ENCODE data around the gene TMEM143. TPM values are rescaled to one million over a fixed set of nuclear protein-coding genes. Genes with fewer than 3 reads are reported as not detected.

The TMEM143 gene
- total and polyA plus RNA-seq, 4 donors, result 4.1 to 12.3 (median 9.3) TPM

DNA sequence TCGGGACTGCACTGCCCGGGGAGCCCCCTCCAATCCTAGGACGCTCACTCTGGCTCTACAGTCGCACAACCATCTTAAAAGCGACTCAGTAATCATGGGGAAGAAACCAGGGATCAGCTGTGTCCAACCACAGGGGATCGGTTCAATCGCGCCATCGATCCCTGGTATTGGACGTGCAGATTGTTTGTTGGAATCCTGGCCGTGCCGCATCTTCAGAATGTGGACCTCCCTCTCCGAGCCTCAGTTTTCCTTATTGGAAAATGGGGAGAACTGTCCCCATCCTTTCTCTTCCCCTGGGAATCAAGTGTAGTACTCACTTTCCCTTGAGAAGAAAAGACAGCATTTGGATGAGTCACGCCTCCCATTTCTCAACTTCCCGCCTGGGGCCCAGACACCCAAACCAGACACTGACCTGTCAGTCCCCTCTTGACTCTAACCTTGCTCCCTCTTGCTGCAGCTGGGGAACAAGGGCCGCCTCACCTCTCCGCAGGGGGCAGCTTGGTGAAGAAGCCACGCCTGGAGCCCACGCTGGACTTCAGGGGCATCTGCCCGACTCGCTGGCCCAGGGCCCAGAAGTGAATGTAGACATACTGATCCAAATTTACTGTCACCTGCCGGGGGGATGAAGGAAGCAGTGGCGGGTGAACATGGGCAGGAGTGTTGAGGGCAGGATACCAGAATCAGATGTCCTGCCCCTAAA is 20.7 kb downstream of the TMEM143 start:
- no peak for ATAC-seq (ENCODE audit: insufficient read depth, low FRiP score)
- peaks cover 0 to 2% (median 0%) of the 10 kb centered on the region in 5 donors for H3K4me1 ChIP-seq (ENCODE audit: control insufficient read depth in 5 of 5, insufficient read depth in 5 of 5, low read length in 5 of 5)

DNA sequence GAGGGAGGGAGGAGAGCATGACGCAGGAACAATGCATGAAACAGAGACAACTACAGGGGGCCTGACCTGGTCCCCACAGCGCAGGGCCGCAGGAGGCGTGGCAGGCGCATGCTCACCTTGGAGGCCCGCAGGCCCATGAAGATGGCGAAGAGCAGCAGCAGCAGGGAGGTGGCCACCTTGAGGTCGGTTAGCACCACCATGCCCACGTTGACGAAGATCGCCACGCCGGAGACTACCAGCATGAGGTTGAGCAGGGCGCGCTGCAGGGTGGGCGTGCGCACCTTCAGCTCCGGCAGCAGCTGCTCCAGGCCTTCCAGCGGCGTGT is 21.4 kb downstream of the TMEM143 start:
- H3K36me3 ChIP-seq (ENCODE audit: control insufficient read depth in 4 of 4, insufficient read depth in 4 of 4, low read length in 4 of 4), result peaks cover 0 to 2% (median 0%) of the 10 kb centered on the region in 4 donors
- H3K27me3 ChIP-seq (ENCODE audit: control insufficient read depth in 3 of 3, insufficient read depth in 3 of 3, low read length in 2 of 3), result no peaks in the 10 kb centered on the region
- H3K4me3 ChIP-seq, result no peak overlapping the region
- WGBS, 2 donors, result 89 to 90% methylated on average over 19 to 20 of the region's 20 CpGs
- H3K9ac ChIP-seq (ENCODE audit: insufficient read depth in 1 of 2, low read length in 2 of 2), result no peak overlapping the region
- TF ChIP-seq, protein P1, sequence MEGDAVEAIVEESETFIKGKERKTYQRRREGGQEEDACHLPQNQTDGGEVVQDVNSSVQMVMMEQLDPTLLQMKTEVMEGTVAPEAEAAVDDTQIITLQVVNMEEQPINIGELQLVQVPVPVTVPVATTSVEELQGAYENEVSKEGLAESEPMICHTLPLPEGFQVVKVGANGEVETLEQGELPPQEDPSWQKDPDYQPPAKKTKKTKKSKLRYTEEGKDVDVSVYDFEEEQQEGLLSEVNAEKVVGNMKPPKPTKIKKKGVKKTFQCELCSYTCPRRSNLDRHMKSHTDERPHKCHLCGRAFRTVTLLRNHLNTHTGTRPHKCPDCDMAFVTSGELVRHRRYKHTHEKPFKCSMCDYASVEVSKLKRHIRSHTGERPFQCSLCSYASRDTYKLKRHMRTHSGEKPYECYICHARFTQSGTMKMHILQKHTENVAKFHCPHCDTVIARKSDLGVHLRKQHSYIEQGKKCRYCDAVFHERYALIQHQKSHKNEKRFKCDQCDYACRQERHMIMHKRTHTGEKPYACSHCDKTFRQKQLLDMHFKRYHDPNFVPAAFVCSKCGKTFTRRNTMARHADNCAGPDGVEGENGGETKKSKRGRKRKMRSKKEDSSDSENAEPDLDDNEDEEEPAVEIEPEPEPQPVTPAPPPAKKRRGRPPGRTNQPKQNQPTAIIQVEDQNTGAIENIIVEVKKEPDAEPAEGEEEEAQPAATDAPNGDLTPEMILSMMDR (IDR thresholded peaks at IDR 0.05; ENCODE audit: control extremely low read depth, extremely low read depth), result no peak
- no peaks in the 10 kb centered on the region for H3K9me3 ChIP-seq (ENCODE audit: control insufficient read depth in 4 of 4, insufficient read depth in 3 of 4, low read length in 3 of 4)
- DNase-seq (no peak), ATAC-seq (ENCODE audit: insufficient read depth, low FRiP score) (no peak)
- H3K4me1 ChIP-seq (ENCODE audit: control insufficient read depth in 5 of 5, insufficient read depth in 5 of 5, low read length in 5 of 5), result no peaks in the 10 kb centered on the region
- H3K27ac ChIP-seq (ENCODE audit: low read depth in 1 of 2, low read length in 1 of 2), result no peak overlapping the region

More for the DNA sequence above, 20.7 kb downstream of the TMEM143 start:
- TF ChIP-seq, protein P1 (IDR thresholded peaks at IDR 0.05; ENCODE audit: control extremely low read depth, extremely low read depth), result no peak
- DNase-seq, result no peak
- peaks cover 0 to 2% (median 0%) of the 10 kb centered on the region in 4 donors for H3K36me3 ChIP-seq (ENCODE audit: control insufficient read depth in 4 of 4, insufficient read depth in 4 of 4, low read length in 4 of 4)
- WGBS, 2 donors, result 92 to 97% methylated on average over 23 of the region's 23 CpGs
- H3K9me3 ChIP-seq (ENCODE audit: control insufficient read depth in 4 of 4, insufficient read depth in 3 of 4, low read length in 3 of 4), result no peaks in the 10 kb centered on the region
- H3K27ac ChIP-seq (ENCODE audit: low read depth in 1 of 2, low read length in 1 of 2), result no peak overlapping the region
- H3K4me3 ChIP-seq, result no peak overlapping the region
- H3K27me3 ChIP-seq (ENCODE audit: control insufficient read depth in 3 of 3, insufficient read depth in 3 of 3, low read length in 2 of 3), result no peaks in the 10 kb centered on the region
- H3K9ac ChIP-seq (ENCODE audit: insufficient read depth in 1 of 2, low read length in 2 of 2), result no peak overlapping the region

DNA sequence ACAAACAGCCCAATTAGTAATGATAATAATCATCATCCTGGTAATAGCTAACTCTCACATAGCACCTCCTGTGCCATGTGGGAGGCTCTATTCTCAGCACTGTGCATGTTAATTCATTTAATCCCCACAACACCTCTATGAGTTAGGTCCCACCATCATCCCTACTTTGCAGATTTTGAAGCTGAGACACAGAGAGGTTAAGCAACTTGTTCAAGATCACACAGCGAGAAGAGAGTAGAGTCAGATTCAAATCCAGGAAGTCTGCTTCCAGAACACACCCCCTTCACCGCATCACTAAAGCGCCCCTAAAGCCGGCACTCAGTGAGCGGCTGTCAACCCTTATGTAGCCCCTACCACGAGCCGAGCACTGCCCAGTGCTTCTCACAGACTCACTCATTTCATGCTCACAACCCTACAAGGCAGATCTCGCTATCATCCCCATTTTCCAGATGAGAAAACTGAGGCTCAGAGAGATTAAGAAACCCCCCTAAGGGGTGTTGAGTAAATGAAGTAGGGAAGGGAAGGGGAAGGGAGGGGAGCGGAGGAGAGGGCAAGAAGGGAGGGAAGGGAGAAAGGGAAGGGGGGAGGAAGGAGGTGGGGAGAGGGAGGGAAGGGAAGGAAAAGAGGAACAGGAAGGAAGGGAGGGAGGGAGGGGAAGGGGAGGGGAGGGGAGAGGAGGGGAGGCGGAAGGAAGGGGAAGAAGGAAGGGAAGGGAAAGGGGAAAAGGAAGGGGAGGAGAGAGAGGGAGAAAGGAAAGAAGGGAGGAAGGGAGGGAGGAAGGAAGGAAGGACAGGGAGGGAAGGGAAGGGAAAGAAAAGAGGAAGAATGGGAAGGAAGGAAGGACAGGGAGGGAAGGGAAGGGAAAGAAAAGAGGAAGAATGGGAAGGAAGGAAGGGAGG is 22.0 kb downstream of the TMEM143 start:
- Histone ChIP-seq H3K4me3 (no peak overlapping the region), H3K9ac (ENCODE audit: insufficient read depth in 1 of 2, low read length in 2 of 2) (no peak overlapping the region), H3K27ac (ENCODE audit: low read depth in 1 of 2, low read length in 1 of 2) (no peak overlapping the region), H3K9me3 (ENCODE audit: control insufficient read depth in 4 of 4, insufficient read depth in 3 of 4, low read length in 3 of 4) (no peaks in the 10 kb centered on the region), H3K36me3 (ENCODE audit: control insufficient read depth in 4 of 4, insufficient read depth in 4 of 4, low read length in 4 of 4) (peaks cover 0 to 2% (median 0%) of the 10 kb centered on the region in 4 donors), H3K4me1 (ENCODE audit: control insufficient read depth in 5 of 5, insufficient read depth in 5 of 5, low read length in 5 of 5) (no peaks in the 10 kb centered on the region), H3K27me3 (ENCODE audit: control insufficient read depth in 3 of 3, insufficient read depth in 3 of 3, low read length in 2 of 3) (no peaks in the 10 kb centered on the region)
- ATAC-seq (ENCODE audit: insufficient read depth, low FRiP score) (no peak), DNase-seq (no peak)
- TF ChIP-seq, protein P1 (IDR thresholded peaks at IDR 0.05; ENCODE audit: control extremely low read depth, extremely low read depth), result no peak
- 91 to 96% methylated on average over 10 of the region's 10 CpGs for WGBS, 2 donors
